ENCODE data around the gene COX6A2.

The COX6A2 gene

GRCh38 chr16:31429796-31430195, 1.6 kb upstream of the COX6A2 start:
- no peak for DNase-seq (ENCODE audit: low spot score)
- TF ChIP-seq CTCF (IDR thresholded peaks at IDR 0.05; ENCODE audit: extremely low read depth, missing control alignments) = no peak

- no peak for TF ChIP-seq CTCF (IDR thresholded peaks at IDR 0.05; ENCODE audit: extremely low read depth, missing control alignments)
Measured at GRCh38 chr16:31429314-31429713, 1.2 kb upstream of the COX6A2 start.

GRCh38 chr16:31428638-31429247, 583 bp upstream of the COX6A2 start:
- no peak for TF ChIP-seq CTCF (IDR thresholded peaks at IDR 0.05; ENCODE audit: extremely low read depth, missing control alignments)
- no peak for DNase-seq (ENCODE audit: low spot score)

More at GRCh38 chr16:31429314-31429713, 1.2 kb upstream of the COX6A2 start:
- no peak for DNase-seq (ENCODE audit: low spot score)

GRCh38 chr16:31427441-31428278, 500 bp downstream of the COX6A2 start:
- TF ChIP-seq CTCF (IDR thresholded peaks at IDR 0.05; ENCODE audit: extremely low read depth, missing control alignments) = no peak
- peak; percentile 85 for DNase-seq (ENCODE audit: low spot score)

- no peak for TF ChIP-seq CTCF (IDR thresholded peaks at IDR 0.05; ENCODE audit: extremely low read depth, missing control alignments)
- DNase-seq (ENCODE audit: low spot score) = no peak
Measured at GRCh38 chr16:31423801-31424200, 4.4 kb downstream of the COX6A2 start.

- no peak for DNase-seq (ENCODE audit: low spot score)
- TF ChIP-seq CTCF (IDR thresholded peaks at IDR 0.05; ENCODE audit: extremely low read depth, missing control alignments) = no peak
Measured at GRCh38 chr16:31423241-31423640, 4.9 kb downstream of the COX6A2 start.

- peak; percentile 50 for DNase-seq (ENCODE audit: low spot score)
- no peak for TF ChIP-seq CTCF (IDR thresholded peaks at IDR 0.05; ENCODE audit: extremely low read depth, missing control alignments)
Measured at GRCh38 chr16:31421587-31421986, 6.6 kb downstream of the COX6A2 start.
